ENCODE results near the gene VSTM5. TPM values are rescaled to one million over a fixed set of nuclear protein-coding genes. Genes with fewer than 3 reads are reported as not detected.
A peak's percentile ranks its signal among the peaks of the same experiment; 100 is the strongest.

The VSTM5 gene
- total RNA-seq, 1 experiment from 2014 or later = not detected

- no peaks in the 10 kb centered on the region for H3K79me2 ChIP-seq (ENCODE audit: insufficient read depth, low read length)
- H3T11ph ChIP-seq (ENCODE audit: low read length) = no peak overlapping the region
- no peaks in the 10 kb centered on the region for H3K27me3 ChIP-seq (ENCODE audit: insufficient read depth, low read length)
- DNase-seq = peak; percentile 7
- no peak overlapping the region for H2BK15ac ChIP-seq (ENCODE audit: low read depth, low read length)
- no peak overlapping the region for H4K91ac ChIP-seq (ENCODE audit: insufficient read length, low read depth, low read length)
- no peak overlapping the region for H3K27ac ChIP-seq (ENCODE audit: insufficient read length, low read depth, low read length)
- no peak overlapping the region for H3K14ac ChIP-seq (ENCODE audit: insufficient read depth, low read length)
- WGBS (ENCODE audit: extremely low coverage, insufficient read length, low lambda C conversion rate) = no CpG with 5 or more reads among the region's 6 CpGs
- H3K36me3 Mint-ChIP-seq (ENCODE audit: insufficient read depth in 1 of 3, low read depth in 3 of 3) = no peaks in the 10 kb centered on the region
- no peak overlapping the region for H4K5ac ChIP-seq (ENCODE audit: insufficient read length, low read depth, low read length)
- no peak overlapping the region for H2BK120ac ChIP-seq (ENCODE audit: low read depth, low read length, poor library complexity, severe bottlenecking)
- H2AFZ ChIP-seq (ENCODE audit: low read length) = no peak overlapping the region
- no peak overlapping the region for H3K9ac ChIP-seq (ENCODE audit: extremely low read depth, insufficient read length, low read length)
- H3K18ac ChIP-seq (ENCODE audit: insufficient read length, low read depth, low read length) = no peak overlapping the region
- H3K56ac ChIP-seq (ENCODE audit: insufficient read length, low read depth, low read length) = no peak overlapping the region
- H3K4me2 ChIP-seq (ENCODE audit: insufficient read depth, insufficient read length, low read length) = no peak overlapping the region
- no peaks in the 10 kb centered on the region for H3K23me2 ChIP-seq (ENCODE audit: insufficient read length, low read depth, low read length, poor library complexity, severe bottlenecking)
- H3K27me3 Mint-ChIP-seq (ENCODE audit: low read depth) = no peaks in the 10 kb centered on the region; the same call in 1 of the 2 replicates
- no peaks in the 10 kb centered on the region for H4K20me1 ChIP-seq (ENCODE audit: control insufficient read depth, insufficient read depth, insufficient read length)
- H3K27ac Mint-ChIP-seq = no peak overlapping the region
- no peak for TF ChIP-seq CTCF (conservative IDR thresholded peaks at IDR 0.05)
- H3K79me1 ChIP-seq (ENCODE audit: insufficient read depth, low read depth, low read length, poor library complexity, severe bottlenecking) = no peaks in the 10 kb centered on the region
- no peak overlapping the region for H4K8ac ChIP-seq (replicated peaks; ENCODE audit: insufficient read length, low read depth, low read length)
- no peak overlapping the region for H2BK20ac ChIP-seq (ENCODE audit: low read depth, low read length, poor library complexity, severe bottlenecking)
- H2BK5ac ChIP-seq (ENCODE audit: insufficient read length, low read length) = no peak overlapping the region
- H2AK5ac ChIP-seq (ENCODE audit: insufficient read length, low read length) = no peak overlapping the region
- H3K4me1 Mint-ChIP-seq = peaks cover 0 to 7% of the 10 kb centered on the region in 2 experiments; a peak in 2 of 4 replicates
- no peak overlapping the region for H2BK12ac ChIP-seq (ENCODE audit: insufficient read length, low read depth, low read length)
- no peak overlapping the region for H3K23ac ChIP-seq (ENCODE audit: insufficient read length, low read depth, low read length)
- no peaks in the 10 kb centered on the region for H3K9me3 Mint-ChIP-seq
- H3K9me3 ChIP-seq (ENCODE audit: control insufficient read depth, low read depth, low read length) = no peaks in the 10 kb centered on the region
- no peak overlapping the region for H3K4me3 Mint-ChIP-seq
- H3K4me1 ChIP-seq (ENCODE audit: insufficient read depth, low read length) = no peaks in the 10 kb centered on the region
- H3K4ac ChIP-seq (ENCODE audit: low read depth, low read length) = no peak overlapping the region
Measured at GRCh38 chr11:93842461-93842860, 8.0 kb downstream of the VSTM5 start.
